Activated naive CD8-positive, alpha-beta T cell treated with anti-CD3 and anti-CD28 coated beads, Interleukin-2, amount 10 ng/mL, durations not matched to agents 7 days and 5 days (primary cell): ENCODE data around the gene POLE. TPM values are rescaled to one million over a fixed set of nuclear protein-coding genes. Genes with fewer than 3 reads are reported as not detected.

ENCODE experiments used
- ATAC-seq: fragments of 150-1000 bp; cut with Tn5 transposase; one replicate; pipeline ENCODE4 v1.10.0; 2021; ENCODE audit warnings: low read depth, moderate library complexity
- POLR2A ChIA-PET: fragments of 350-600 bp; sonication (Branson Sonifier 250); formaldehyde crosslinking; loops from one replicate; lab custom pipeline; 2021; ENCODE audit warnings: antibody characterized with exemption; lab: Charles Lee
- DNase-seq: peaks from one replicate; pipeline ENCODE4 v3.0.0; 2021
- H3K27ac Mint-ChIP-seq: one replicate; pipeline ENCODE4 v1.8.0; 2022; ENCODE audit warnings: mild to moderate bottlenecking, mixed read lengths
- H3K27me3 Mint-ChIP-seq: one replicate; pipeline ENCODE4 v1.8.0; 2022; ENCODE audit warnings: mild to moderate bottlenecking, moderate library complexity, mixed read lengths
- H3K36me3 Mint-ChIP-seq: one replicate; pipeline ENCODE4 v1.8.0; 2021; ENCODE audit warnings: mild to moderate bottlenecking, mixed read lengths
- H3K4me1 Mint-ChIP-seq: one replicate; pipeline ENCODE4 v1.8.0; 2021; ENCODE audit warnings: mixed read lengths
- H3K4me3 Mint-ChIP-seq: one replicate; pipeline ENCODE4 v1.8.0; 2022; ENCODE audit warnings: mild to moderate bottlenecking, moderate library complexity, mixed read lengths
- H3K9me3 Mint-ChIP-seq: one replicate; pipeline ENCODE4 v1.8.0; 2021; ENCODE audit warnings: mixed read lengths
- total RNA-seq, 2 experiments: library from RNA; stranded (reverse); gene quantifications; one replicate each; pipeline ENCODE4 v1.2.3, GENCODE V29; 2021

The POLE gene
- total RNA-seq, 2 experiments from 2014 or later, result 168 TPM

DNA sequence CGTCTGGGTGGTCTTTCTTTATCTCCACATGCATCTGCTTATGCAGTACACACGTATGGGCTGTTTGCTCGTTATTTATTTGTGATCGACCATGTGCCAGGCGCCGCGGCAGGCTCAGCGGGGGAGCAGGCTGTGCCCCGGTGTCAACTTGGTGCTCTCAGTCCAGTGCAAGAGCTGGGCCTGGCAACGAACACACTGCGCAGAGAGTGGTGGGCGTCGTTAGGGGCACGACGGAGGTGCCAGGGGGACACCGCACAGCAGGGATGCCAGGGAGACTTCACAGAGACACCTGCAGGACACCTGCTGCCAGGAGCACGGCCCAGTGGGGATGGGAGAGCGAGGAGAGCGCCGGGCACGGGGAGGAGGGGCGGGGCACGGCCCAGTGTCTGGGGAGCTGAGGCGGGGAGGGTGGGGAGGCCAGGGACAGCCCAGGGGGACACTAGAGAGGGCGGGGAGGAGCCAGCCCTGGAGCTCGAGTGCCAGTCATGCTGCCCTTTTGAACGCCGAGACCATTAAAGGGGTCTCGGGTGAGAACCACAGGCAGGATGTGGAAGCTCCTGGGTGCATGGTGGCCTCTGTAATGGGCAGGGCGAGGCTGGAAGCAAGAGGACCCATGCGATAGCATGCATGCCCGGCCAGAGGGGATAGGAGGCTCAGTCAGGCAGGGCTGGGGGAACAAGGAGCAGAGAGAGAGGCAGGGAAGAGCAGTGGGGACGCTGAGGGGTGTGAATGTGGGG, 76.1 kb downstream of the POLE start:
- Mint-ChIP-seq H3K36me3 (no peaks in the 10 kb centered on the region), H3K4me3 (no peak overlapping the region), H3K9me3 (no peaks in the 10 kb centered on the region), H3K27me3 (peaks cover 55% of the 10 kb centered on the region), H3K4me1 (peaks cover 8% of the 10 kb centered on the region), H3K27ac (no peak overlapping the region)
- POLR2A ChIA-PET, result interaction anchor here (1.0 kb wide), 1 partner anchor 10 kb away, joined by 3 read pairs; no protein-coding TSS in a partner anchor
- DNase-seq (no peak), ATAC-seq (no peak)

DNA sequence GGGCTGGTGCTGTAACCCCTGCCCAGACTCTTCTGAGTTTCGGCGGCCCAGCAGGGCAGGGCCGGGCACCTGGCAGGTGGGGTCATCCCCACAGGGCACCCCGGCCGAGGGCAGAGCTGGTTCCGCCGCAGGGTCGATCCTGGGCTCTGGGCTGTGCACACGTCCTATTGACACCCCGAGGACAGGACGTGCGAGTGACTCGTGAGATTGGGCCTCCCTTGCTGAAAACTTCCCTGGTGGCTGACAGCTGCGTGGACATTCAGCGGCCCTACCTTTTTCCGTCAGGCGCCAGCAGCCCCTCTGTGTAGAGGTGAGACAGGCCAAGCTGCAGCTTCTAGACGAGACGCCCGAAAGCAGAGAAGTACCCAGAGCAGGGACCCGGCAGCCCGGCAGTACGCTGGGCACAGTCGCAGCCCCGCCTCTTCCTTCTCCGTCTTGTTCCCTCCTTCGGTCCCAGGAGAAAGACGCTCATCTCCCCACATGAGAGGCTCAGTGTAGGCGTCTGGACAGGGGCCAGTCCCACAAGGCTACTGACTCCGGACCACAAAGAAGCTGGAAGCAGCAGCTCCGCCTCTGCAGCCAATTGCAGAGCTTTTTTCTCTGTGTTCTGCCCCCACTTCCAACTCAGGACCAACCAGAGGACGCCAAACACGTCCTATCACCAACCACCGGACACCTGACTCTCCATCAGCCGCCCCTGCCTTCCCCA, 76.9 kb downstream of the POLE start, which contains the start of gene LRCOL1:
Gene LRCOL1, minus strand, starts transcription at position 532 of the 709 bp plus-strand sequence. CDS start 4,331 bp downstream, outside the sequence.
- H3K27me3 Mint-ChIP-seq, result peaks cover 56% of the 10 kb centered on the region
- ATAC-seq (no peak), DNase-seq (no peak)
- H3K4me1 Mint-ChIP-seq, result peaks cover 8% of the 10 kb centered on the region
- no peaks in the 10 kb centered on the region for H3K36me3 Mint-ChIP-seq
- peak within 1 kb of the TSS; percentile 64 for H3K4me3 Mint-ChIP-seq
- H3K9me3 Mint-ChIP-seq, result no peaks in the 10 kb centered on the region
- no peak within 1 kb of the TSS for H3K27ac Mint-ChIP-seq
- POLR2A ChIA-PET, result no interaction called here

DNA sequence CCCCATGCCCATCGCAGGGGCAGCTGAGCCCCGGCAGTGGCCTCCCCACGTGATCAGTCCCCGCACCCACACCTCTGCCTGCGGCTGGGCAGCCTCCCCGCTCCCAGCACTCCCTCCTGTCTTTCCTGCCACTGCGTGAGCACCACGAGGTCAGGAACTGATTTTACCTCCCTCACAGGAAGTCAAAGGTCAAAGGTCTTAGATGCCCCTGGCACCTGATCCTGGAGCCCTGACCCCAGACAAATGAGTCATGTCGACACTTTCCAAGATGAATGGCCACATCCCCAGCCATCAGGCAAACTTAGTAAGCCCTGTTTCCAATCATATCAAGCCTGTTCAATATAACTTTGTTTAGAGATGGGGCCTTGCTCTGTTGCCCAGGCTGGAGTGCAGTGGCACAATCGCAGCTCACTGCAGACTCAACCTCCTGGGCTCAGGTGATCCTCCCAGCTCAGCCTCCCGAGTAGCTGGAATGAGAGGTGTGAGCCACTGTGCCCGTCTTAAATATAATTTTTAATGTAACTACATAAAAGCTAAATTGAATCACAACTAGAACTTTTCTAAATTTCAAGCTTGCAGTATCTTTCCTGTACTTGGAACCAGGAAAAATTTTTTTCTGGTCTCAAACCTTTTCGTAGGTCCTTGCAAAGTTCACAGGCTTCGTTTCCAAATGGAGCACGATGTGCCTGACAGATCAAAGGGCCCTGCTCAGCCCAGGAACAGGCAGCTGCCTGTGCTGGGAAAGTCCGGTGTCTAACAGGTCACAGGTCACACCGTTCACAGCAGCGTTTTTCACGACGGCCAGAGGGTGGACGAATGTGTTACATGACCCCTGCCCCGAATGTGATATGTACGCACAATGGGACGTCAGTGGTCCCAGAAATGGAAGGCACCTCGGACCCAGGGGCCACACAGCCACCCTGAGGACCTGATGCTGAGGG, 78.6 kb downstream of the POLE start:
- DNase-seq (no peak), ATAC-seq (no peak)
- Mint-ChIP-seq H3K27ac (peak overlapping the region; percentile 23), H3K9me3 (no peaks in the 10 kb centered on the region), H3K36me3 (no peaks in the 10 kb centered on the region), H3K27me3 (peaks cover 60% of the 10 kb centered on the region), H3K4me3 (no peak overlapping the region), H3K4me1 (peaks cover 6% of the 10 kb centered on the region)
- POLR2A ChIA-PET, result no interaction called here

DNA sequence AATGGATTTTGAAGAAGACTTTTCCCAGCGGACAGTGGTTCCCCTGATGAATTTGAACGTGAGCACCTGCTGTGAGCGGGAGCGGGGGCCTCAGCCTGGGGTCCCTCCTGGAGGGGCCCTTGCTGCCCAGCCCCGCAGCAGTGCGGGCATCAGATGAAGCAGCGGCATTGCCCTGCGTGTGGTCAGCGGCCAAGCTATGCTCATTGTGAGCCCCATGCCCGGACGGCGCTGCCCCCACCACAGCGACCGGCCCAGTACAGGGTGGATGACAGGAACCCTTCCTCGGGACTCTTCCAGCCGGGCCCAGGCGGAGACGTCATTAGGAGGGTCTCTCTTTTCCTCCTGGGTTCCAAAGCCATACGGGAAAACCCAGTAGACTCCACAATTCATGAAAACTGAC, 80.2 kb downstream of the POLE start:
- DNase-seq (no peak), ATAC-seq (no peak)
- Mint-ChIP-seq H3K9me3 (no peaks in the 10 kb centered on the region), H3K27me3 (peaks cover 61% of the 10 kb centered on the region), H3K36me3 (no peaks in the 10 kb centered on the region), H3K4me1 (peaks cover 9% of the 10 kb centered on the region), H3K27ac (no peak overlapping the region), H3K4me3 (no peak overlapping the region)
- POLR2A ChIA-PET, result no interaction called here

DNA sequence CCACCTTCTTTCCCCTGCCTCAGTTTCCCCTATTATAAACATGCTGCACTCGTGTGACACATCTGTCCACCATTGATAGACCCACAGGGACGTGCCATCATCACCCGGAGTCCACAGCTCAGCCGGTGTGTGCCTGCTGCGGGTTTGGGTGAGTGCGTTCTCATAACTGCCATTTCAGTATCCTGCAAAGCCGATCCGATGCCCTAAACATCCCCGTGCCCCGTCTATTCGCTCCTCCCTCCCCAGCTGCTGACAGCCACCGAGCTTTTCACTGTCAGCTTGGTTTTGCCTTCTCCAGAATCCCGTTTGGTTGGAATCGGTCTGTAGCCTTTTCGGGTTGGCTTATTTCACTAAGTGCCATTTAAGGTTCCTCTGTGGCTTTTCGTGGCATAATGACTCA, 80.7 kb downstream of the POLE start:
- ATAC-seq (no peak), DNase-seq (no peak)
- Mint-ChIP-seq H3K4me1 (peaks cover 9% of the 10 kb centered on the region), H3K27me3 (peaks cover 63% of the 10 kb centered on the region), H3K36me3 (no peaks in the 10 kb centered on the region), H3K27ac (no peak overlapping the region), H3K9me3 (no peaks in the 10 kb centered on the region), H3K4me3 (no peak overlapping the region)
- POLR2A ChIA-PET, result no interaction called here

DNA sequence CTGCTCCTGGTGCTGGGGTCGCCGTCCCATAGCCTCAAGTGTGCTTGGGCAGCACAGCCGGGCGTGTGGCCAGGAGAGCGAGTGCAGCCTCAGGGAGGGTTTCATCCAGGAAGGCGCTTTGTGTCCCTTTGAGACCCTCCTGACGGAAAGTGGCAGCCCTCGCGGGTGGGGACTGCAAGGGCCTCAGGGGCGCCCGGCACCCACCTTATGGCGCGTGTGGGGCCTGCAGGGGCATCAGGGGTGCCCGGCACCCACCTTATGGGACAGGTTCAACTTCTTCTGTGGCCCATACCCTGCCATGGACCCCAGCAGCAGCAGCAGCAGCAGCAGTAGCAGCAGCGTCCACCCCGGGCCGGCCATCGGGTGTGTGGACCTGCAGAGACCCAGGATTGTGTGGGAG, 81.2 kb downstream of the POLE start:
- DNase-seq, result no peak
- H3K4me3 Mint-ChIP-seq, result no peak overlapping the region
- no peak for ATAC-seq
- peaks cover 11% of the 10 kb centered on the region for H3K4me1 Mint-ChIP-seq
- no peaks in the 10 kb centered on the region for H3K9me3 Mint-ChIP-seq
- POLR2A ChIA-PET, result no interaction called here
- H3K36me3 Mint-ChIP-seq, result no peaks in the 10 kb centered on the region
- no peak overlapping the region for H3K27ac Mint-ChIP-seq
- H3K27me3 Mint-ChIP-seq, result peaks cover 67% of the 10 kb centered on the region

DNA sequence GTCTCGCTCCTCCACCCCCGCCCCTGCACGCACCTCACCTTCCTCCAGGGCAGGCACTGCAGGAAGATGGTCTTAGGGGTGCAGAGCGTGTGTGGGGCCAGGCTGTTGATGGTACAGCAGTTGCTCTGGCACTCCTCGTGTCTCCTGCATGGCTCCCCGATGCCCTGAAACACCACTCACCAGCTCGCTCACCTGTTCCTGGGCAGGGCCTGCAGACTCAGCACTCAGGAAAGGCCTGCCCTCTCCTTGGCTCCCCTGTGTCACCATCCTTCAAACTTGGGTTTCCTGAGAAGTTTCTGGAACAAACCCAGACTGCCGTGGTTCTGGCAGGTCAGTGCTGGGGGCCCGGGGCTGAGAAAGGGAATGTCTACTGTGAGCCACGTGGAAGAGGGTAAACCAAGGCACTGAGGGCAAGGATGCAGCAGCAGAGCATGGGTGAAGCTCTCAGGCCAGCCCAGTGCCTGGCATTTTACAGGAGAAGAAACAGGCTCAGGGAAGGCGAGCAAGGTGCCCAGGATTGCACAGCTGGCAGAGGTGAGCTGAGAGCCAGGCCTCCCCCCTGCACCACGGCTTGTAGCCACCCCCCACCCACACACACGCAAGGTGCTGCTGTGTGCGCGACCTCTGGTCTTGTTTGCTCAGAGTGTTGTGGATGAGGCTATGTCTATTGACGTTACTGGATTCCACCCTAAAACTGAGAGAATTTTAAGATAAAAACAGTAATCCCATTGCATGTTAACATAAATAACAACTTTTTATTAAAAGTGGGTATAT, 82.3 kb downstream of the POLE start:
- peaks cover 16% of the 10 kb centered on the region for H3K4me1 Mint-ChIP-seq
- DNase-seq (no peak), ATAC-seq (no peak)
- H3K27me3 Mint-ChIP-seq, result peaks cover 68% of the 10 kb centered on the region
- no peak overlapping the region for H3K27ac Mint-ChIP-seq
- POLR2A ChIA-PET, result no interaction called here
- no peaks in the 10 kb centered on the region for H3K36me3 Mint-ChIP-seq
- no peak overlapping the region for H3K4me3 Mint-ChIP-seq
- no peaks in the 10 kb centered on the region for H3K9me3 Mint-ChIP-seq

DNA sequence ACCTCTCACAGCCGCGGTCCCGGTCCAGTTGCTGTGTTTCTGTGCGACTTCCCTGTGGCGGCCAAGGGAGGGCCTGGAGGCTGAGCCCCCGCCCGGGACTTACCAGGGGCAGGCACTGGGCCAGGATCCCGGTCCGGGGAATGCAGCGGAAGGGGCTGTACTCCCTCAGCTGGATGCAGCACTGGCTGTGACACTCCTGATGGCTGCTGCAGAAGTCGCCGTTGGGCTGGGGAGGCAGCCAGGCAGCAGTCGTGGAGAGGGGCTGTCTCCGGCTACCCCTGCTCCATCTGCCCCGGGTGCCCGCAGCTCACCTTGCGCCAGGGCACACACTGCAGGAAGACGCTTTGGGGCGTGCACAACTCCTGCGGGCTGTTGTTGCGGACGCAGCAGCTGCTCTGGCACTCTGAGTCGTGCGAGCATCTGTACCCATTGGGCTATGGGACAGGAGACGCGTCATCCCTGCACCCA, 83.0 kb downstream of the POLE start:
- H3K4me3 Mint-ChIP-seq, result no peak overlapping the region
- H3K9me3 Mint-ChIP-seq, result no peaks in the 10 kb centered on the region
- ATAC-seq, result peak; percentile 12
- H3K36me3 Mint-ChIP-seq, result no peaks in the 10 kb centered on the region
- no peak for DNase-seq
- H3K27ac Mint-ChIP-seq, result no peak overlapping the region
- H3K4me1 Mint-ChIP-seq, result peaks cover 16% of the 10 kb centered on the region
- POLR2A ChIA-PET, result no interaction called here
- H3K27me3 Mint-ChIP-seq, result peaks cover 67% of the 10 kb centered on the region

DNA sequence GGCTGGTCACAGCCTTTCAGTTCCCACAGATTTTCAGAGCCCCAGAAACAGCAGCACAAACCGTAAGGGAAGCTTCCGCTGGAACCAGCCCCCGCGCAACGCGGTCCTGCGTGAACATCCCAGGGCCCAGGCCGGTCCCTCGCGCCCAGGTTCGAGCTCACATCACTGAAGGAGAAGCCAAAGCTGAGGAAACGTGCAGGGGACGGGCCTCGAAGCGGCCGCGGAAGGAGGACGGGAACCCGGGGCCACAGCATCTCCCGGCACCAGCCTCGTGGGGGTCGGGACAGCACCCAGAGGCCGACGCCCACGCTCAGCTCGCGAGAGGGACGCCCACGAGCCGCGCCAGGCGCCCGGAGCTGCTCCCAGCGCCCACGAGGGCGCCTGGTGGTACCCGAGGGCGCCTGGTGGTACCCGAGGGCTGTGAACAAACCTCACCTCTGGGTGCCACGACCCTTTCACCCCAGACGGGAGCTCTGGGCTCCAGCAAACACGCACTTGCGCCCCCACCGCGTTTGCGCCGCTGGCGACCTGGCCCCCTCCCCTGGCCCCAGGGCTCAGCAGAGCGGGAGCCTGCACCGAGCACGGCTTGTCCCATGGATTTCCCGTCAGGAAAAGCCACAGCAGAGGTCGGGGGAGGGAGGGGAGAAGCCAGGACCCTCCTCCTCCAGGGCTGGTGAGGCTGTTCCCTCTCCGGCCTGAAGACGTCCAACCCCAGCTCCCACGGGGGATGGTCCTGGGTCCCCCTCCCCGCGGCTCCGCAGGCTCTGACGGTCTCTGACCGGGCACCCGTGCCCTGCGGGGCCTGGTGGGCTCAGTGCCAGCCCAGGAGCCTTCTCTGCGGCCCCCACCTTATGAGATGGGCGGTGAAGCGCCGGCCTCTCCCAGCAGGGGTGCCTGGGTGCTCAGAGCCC, 83.6 kb downstream of the POLE start:
- H3K36me3 Mint-ChIP-seq, result no peaks in the 10 kb centered on the region

DNA sequence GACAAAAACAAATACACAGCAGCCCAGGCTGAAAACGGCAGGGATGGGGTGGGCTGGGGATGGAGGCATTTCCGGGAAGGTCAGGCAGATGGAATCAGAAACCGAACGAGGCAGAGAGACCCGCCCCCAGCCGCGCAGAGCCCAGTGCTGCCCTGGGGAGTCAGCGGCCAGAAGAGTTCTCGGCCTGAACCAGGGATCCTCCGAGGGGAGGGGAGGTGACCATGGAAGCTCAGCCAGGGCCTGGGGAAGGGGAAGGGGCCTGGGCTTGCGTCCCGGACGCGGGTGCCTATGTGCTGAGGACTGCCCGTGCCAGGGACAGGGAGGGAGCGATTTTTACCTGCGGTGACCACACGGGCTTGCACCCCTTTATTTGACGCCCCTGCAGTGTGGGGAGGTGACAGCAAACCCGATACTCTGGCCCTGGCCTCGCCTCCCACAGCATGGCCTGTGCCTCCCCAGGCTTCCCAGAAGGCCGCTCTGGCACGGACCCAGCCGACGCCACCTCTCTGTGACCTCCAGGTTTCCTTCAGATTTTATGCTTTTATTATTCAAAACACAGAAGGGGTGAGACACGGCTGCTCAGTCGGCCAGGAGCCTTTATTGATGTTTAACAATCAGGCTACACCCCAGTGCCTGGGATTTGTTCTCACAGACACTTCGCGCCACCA, 84.4 kb downstream of the POLE start:
- DNase-seq (no peak), ATAC-seq (no peak)
- peaks cover 65% of the 10 kb centered on the region for H3K27me3 Mint-ChIP-seq
- peaks cover 17% of the 10 kb centered on the region for H3K4me1 Mint-ChIP-seq
- POLR2A ChIA-PET, result no interaction called here
- no peaks in the 10 kb centered on the region for H3K36me3 Mint-ChIP-seq
- no peak overlapping the region for H3K4me3 Mint-ChIP-seq
- no peaks in the 10 kb centered on the region for H3K9me3 Mint-ChIP-seq
- no peak overlapping the region for H3K27ac Mint-ChIP-seq

More for the DNA sequence above, 83.6 kb downstream of the POLE start:
- POLR2A ChIA-PET, result no interaction called here
- H3K4me1 Mint-ChIP-seq, result peaks cover 20% of the 10 kb centered on the region
- ATAC-seq, result no peak
- H3K27ac Mint-ChIP-seq, result no peak overlapping the region
- peaks cover 68% of the 10 kb centered on the region for H3K27me3 Mint-ChIP-seq
- H3K9me3 Mint-ChIP-seq, result no peaks in the 10 kb centered on the region
- DNase-seq, result no peak
- no peak overlapping the region for H3K4me3 Mint-ChIP-seq

DNA sequence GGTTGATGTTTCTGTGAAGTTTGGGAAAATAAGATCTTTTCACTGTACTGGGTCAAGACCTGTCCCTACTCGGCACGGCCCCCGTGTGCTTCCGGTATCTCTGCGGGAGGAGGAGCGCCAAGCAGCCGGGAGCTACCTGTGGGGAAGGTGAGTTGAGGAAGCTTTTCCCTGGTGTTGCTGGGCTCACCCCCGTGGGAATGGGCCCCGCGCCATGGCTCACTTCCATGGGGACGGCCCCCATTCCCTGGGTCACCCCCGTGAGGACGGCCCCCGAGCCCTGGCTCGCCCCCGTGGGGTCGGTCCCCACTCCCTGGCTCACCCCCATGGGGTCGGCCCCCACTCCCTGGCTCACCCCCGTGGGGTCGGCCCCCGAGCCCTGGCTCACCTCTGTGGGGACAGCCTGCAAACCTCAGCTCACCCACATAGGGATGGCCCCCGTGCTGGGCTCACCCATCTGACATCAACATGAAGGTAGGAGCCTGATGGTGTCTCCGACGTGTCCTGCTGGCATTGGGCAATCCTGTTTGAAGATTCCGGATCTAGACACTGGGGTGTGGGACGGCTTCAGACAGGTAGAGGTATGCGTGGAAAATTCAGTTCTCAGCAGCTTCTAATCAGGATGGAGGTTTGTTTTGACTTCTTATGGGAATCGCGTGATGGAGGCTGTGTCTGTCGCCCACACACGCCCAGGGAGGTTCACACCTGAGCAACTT, 85.8 kb downstream of the POLE start:
- H3K27me3 Mint-ChIP-seq, result peaks cover 66% of the 10 kb centered on the region
- POLR2A ChIA-PET, result interaction anchor here (1.1 to 1.2 kb wide), 2 partner anchors 10 to 13 kb away, joined by 3 read pairs; no protein-coding TSS in a partner anchor
- H3K27ac Mint-ChIP-seq, result no peak overlapping the region

More for the DNA sequence above, 85.8 kb downstream of the POLE start:
- H3K4me3 Mint-ChIP-seq, result peak overlapping the region; percentile 78
- H3K4me1 Mint-ChIP-seq, result peaks cover 20% of the 10 kb centered on the region
- no peak for DNase-seq
- ATAC-seq, result no peak
- no peaks in the 10 kb centered on the region for H3K36me3 Mint-ChIP-seq
- no peaks in the 10 kb centered on the region for H3K9me3 Mint-ChIP-seq
